ENCODE data around the gene SHKBP1.
A peak's percentile ranks its signal among the peaks of the same experiment; 100 is the strongest.
"Not testable (repeated sequence)": the region's sequence is repeated elsewhere in the genome, so short reads cannot be mapped to it uniquely, and the experiment has no call there.

SHKBP1 gene

DNA sequence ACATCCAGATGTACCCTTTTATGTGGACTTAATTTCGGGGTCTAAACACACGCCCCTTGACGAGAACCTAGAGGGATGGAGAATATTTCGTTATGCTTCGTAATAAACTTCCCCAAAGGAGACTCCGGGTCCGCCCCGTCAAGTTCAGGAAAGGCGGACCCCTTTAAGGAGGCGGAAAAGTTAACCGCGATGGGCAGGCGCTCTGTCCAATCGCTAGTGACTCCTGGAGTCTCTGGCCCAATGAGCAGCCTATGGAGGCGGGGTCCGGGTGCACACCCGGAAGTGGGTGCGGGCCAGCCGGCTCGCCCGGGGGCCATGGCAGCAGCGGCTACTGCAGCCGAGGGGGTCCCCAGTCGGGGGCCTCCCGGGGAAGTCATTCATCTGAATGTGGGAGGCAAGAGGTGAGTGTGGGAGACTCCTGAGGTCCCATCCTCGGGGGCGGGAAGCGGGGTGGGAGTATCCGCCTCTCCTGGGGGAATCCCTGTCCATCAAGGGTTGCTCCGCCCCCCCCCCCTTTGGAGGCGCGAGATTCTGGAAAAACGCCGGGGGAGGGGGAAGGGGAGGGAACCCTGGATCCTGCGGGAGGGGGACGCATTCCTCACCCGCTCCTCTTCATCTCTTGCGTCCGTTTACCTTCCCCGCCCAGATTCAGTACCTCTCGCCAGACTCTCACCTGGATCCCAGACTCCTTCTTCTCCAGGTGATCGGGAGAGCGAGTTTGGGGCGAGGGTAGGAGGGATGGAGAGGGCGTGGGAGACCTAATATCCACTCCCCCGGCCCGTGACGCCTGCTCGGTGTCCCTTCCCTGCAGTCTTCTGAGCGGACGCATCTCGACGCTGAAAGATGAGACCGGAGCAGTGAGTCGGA lies at the start of gene SHKBP1:
SHKBP1 (plus strand) TSS at position 289 of the 867 bp plus-strand sequence; CDS start at position 316, 27 bp downstream.
- DNase-seq (ENCODE audit: low spot score), result peak; percentile 98

- DNase-seq (ENCODE audit: low spot score), result no peak
These were observed 48.6 kb upstream of the SHKBP1 start for GRCh38 chr19:40528078-40528477.

GRCh38 chr19:40528533-40529092 lies 48.1 kb upstream of the SHKBP1 start:
- no peak for DNase-seq (ENCODE audit: low spot score)

- peak; percentile 94 for DNase-seq (ENCODE audit: low spot score)
These were observed 47.3 kb upstream of the SHKBP1 start for GRCh38 chr19:40529093-40529954.

DNA sequence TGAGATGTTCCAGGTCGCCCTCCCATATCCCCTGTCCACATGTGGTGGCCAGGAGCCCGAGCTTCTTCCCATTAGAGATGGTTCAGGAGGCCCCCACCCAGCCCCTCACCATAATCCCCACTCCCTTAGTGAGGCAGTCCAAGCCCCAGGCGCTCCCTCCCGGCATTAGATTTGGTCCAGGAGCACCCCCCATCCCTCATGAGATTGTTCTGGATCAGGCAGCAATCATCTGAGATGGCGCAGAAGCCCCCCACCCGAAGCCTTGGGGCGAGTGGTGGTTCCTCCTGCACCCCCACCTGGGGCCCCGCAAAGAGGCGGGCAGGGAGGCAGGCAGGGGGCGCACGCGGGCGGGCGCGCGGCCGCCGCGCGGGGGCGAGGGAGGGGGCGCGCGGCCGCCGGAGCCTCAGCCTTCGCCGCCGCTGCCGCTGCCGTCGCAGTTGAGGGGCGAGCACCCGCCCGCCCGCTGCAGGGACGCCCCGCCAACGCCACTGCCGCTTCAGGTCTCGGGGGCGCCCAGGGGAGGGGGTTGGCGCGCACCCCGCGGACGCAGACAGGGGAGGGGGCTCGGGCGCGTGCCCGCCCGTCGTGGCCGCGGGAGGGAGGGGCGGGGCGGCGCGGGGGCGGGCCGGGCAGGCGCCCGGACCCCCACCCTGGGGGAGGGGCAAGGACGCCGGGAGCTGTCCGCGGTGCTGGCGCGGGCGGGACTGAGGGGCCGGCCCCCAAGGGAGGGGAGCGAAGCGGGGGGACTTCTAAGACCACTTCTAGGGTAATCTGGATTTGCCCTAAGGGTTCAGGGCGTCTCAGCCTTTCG lies 46.4 kb upstream of the SHKBP1 start:
- no peak for DNase-seq (ENCODE audit: low spot score)

DNA sequence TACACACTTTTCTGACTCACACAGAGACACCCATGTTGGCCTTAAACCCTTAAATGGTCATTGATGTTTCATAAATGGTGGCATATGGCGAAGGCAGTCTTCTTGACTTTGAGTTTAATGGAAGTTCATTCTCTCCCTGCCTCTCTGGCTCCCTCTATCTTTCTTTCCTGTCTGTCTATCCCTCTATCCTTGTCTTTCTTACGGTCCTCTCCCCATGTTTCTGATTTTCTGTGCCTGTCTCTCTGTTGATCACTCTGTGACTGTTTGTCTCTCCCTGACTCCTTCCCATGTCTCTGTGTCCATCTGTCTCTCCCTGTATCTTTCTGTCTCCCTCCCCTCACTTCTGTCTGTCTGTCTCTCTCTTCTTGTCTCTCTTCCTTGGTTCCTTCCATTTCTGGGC lies 43.2 kb upstream of the SHKBP1 start:
- DNase-seq (ENCODE audit: low spot score), result no peak

- no peak for DNase-seq (ENCODE audit: low spot score)
These were observed 42.5 kb upstream of the SHKBP1 start for GRCh38 chr19:40534148-40534547.

DNA sequence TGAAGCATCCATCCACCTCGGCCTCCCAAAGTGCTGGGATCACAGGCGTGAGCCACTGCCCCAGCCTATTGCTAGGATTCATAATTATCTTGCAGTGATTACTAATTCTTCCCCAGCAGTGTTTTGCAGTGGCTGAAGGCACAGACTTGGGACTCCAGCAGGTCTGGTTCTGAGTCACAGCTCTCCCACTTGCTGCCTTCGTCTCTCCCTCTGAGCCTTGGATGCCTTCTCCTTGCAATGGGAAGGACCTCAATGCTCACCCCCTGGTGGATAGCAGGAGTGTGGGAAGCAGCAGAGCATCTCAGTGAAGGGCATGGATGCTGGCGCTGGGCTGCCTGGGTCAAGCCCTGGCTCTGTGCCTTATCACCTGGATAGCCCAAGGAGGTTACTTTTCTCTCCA lies 37.6 kb upstream of the SHKBP1 start:
- no peak for DNase-seq (ENCODE audit: low spot score)

DNA sequence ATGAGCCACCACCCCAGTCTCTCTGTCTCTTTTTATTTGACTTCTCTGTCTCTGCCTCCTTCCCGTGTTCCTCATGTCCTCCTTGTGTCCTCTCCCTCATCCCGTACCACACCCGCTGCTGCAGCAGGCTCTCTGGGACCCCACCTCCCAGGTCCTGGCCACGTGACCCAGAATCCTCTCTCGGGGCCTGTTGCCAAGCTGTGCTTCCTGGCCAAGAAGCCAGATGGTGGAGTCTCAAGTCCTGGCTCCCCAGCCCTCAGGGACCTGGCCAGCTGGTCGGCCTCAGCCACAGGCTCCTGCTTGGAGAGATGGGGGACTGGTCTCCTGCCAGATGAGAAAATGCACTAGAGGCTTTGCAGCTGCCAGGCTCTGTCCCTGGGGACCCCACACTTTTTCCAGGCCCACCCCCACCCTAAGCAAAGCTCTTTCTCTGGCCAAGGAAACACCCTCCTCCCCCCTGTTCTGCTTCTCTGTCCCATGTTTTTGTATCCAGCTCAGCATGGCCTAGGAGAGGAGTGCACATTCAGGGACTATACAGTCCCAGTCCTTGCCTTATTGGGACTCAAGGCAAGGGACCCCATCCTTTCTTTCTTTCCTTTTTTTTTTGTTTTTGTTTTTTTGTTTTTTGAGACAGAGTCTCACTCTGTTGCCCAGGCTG lies 34.3 kb upstream of the SHKBP1 start:
- no peak for DNase-seq (ENCODE audit: low spot score)

DNA sequence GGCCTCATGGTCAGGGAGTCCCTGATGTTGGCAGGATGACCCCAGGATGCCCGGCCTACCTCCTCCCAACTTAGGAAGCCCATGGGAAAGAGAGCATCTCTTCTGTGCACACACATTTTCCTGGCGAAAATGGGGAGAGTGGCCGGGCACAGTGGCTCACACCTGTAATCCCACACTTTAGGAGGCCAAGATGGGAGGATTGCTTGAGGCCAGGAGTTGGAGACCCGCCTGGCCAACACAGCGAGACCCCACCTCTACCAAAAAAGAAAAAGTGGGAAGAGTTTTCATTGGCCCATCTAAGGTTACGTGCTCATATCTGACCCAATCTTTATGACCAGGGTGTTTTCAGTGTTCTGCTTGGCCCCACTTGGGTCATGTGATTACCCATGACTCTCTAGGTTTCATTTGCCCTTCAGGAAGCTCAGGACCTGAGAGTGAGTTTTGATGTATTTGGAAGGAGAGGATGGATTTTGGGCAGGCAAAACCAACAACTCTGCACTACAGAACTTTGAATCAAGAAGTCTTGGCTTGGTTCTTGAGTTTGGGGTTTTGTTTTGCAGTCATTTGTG lies 33.6 kb upstream of the SHKBP1 start:
- no peak for DNase-seq (ENCODE audit: low spot score)

DNA sequence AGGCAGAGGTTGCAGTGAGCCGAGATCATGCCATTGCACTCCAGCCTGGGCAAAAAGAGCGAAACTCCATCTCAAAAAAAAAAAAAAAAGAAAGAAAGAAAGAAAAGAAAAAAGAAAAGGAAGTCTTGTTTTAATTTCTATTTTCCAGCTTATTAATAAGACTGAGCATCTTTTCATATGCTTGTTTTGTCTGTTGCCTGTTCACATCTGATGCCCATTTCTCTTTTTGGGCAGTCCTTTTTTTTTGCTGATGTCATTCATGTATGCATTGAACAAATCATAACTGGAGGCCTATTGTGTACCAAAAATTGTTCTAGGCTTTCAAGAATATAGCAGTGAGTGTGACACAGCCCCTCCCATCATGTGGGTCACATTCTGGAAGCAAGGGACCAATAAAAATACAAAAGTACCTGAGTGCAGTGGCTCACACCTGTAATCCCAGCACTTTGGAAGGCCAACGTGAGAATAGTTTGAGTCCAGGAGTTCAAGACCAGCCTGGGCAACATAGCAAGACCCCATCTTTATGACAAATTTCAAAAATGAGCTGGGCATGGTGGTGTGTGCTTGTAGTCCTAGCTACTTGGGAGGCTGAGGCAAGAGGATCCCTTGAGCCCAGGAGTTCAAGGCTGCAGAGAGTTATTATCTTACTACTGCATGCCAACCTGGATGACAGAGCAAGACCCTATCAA lies 30.4 kb upstream of the SHKBP1 start:
- not testable (repeated sequence) for DNase-seq (ENCODE audit: low spot score)

GRCh38 chr19:40547190-40547589 lies 29.5 kb upstream of the SHKBP1 start:
- not testable (repeated sequence) for DNase-seq (ENCODE audit: low spot score)

GRCh38 chr19:40547836-40548235 lies 28.8 kb upstream of the SHKBP1 start:
- DNase-seq (ENCODE audit: low spot score), result no peak

GRCh38 chr19:40549007-40549708 lies 27.5 kb upstream of the SHKBP1 start:
- no peak for DNase-seq (ENCODE audit: low spot score)

DNA sequence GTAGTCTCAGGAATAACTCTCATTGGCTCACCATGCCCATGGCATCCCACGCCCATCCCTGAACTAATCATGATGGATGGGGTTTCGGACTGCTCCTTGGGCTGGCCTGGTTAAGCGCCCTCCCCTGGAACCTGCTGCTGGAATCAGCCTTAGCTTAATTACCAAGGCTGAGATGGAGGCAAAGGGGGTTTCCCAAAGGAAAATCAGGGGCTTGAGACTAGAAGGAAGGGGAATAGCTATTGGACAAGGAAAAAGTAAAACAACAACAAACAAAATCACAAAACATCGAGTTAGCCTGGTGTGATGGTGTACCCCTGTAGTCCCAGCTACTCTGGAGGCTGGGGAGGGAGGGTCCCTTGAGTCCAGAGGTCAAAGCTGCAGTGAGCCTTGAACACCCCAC lies 25.7 kb upstream of the SHKBP1 start:
- no peak for DNase-seq (ENCODE audit: low spot score)

DNA sequence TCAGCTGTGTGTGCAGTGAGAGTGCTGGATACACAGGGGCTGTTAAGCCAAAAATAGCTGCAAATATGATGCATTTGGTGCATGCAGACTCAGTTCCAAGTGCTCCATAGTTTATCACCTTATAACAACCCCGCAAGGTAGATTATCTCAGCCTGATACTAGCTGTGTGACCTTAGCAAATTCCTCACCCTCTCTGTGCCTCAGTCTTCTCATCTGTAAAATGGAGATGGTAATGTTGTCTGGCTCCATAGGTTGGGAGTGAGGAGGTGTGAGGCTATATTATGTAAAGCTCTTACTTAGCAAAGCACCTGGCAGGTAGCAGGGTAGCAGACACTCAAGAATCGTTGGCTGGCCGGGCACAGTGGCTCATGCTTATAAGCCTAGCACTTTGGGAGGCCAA lies 23.8 kb upstream of the SHKBP1 start:
- DNase-seq (ENCODE audit: low spot score), result no peak

GRCh38 chr19:40553885-40554857 lies 22.5 kb upstream of the SHKBP1 start:
- no peak for DNase-seq (ENCODE audit: low spot score)

GRCh38 chr19:40555978-40556689 lies 20.5 kb upstream of the SHKBP1 start:
- DNase-seq (ENCODE audit: low spot score), result no peak
